Measurements from ENCODE around the gene P3R3URF.

The P3R3URF gene

DNA sequence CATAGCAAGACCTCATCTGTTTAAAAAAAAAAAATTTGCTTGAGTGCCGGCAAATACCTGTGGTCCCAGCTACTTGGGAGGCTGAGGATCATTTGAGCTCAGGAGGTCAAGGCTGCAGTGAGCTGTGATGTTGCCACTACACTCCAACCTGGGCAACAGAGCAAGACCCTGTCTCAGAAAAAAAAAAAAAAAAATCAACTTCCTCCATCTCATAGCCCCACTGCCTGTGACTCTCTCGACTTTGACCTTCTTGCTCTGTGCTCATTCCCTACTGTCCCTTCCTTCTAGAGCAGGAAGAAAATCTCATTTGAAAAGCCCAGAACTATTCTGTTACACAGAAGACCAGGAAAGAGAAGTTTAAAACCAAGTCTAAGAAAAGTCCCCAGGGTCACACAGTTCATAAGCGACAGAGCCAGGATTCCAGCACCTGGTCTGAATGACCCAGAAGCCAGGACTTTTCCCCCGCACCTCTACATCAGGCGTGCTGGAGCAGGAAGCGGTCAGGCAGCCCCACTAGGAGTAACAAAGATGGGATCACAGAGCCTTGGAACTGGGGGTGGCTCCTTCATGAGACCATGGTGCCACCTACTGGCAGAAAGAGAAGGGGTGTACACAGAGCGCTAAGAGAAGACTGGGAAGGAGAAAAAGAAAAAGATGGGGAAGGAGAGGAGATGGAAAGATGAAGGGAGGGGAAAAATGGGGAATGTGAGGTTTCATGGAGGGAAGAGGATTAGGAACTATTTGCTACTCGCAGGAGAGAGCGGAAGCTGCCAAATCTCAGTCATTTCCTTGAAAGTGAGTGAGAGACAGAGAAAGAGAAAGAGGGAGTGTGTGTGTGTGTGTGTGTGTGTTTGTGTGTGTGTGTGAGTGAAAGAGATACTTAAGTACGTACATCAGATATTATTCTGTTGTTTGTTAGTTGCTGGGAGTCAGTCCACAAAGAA lies 3.1 kb upstream of the P3R3URF start (continued):
- TF ChIP-seq ZNF133 (tag by site-specific recombination; IDR thresholded peaks at IDR 0.05) (no peak), ZNF138 (tag by site-specific recombination; IDR thresholded peaks at IDR 0.05; ENCODE audit: borderline replicate concordance) (no peak), ZNF366 (tag by site-specific recombination; conservative IDR thresholded peaks at IDR 0.05) (peak; percentile 99), ZNF146 (tag by site-specific recombination; IDR thresholded peaks at IDR 0.05) (no peak), ZBTB21 (tag by site-specific recombination; IDR thresholded peaks at IDR 0.05) (no peak), ZNF114 (tag by site-specific recombination; IDR thresholded peaks at IDR 0.05) (no peak), ZBTB7A (tag by site-specific recombination; IDR thresholded peaks at IDR 0.05; ENCODE audit: low read depth) (peak; percentile 71; the same call in 1 of the 2 replicates), ZNF239 (tag by site-specific recombination; IDR thresholded peaks at IDR 0.05) (no peak), HOXC10 (CRISPR knock-in tag; IDR thresholded peaks at IDR 0.05) (no peak), REPIN1 (tag by site-specific recombination; IDR thresholded peaks at IDR 0.05; ENCODE audit: low read depth) (no peak), TRIM28 (IDR thresholded peaks at IDR 0.05; ENCODE audit: borderline replicate concordance, low read length) (no peak), ZNF433 (tag by site-specific recombination; IDR thresholded peaks at IDR 0.05; ENCODE audit: low read depth) (no peak), ZNF514 (tag by site-specific recombination; IDR thresholded peaks at IDR 0.05) (no peak), ZFP41 (tag by site-specific recombination; IDR thresholded peaks at IDR 0.05; ENCODE audit: borderline replicate concordance) (no peak), ZNF777 (tag by site-specific recombination; IDR thresholded peaks at IDR 0.05; ENCODE audit: borderline replicate concordance) (no peak), ZNF629 (tag by site-specific recombination; IDR thresholded peaks at IDR 0.05) (no peak), ZBTB20 (tag by site-specific recombination; IDR thresholded peaks at IDR 0.05) (no peak), ZNF501 (tag by site-specific recombination; IDR thresholded peaks at IDR 0.05) (peak; percentile 78; the same call in 1 of the 2 replicates), ZNF121 (tag by site-specific recombination; IDR thresholded peaks at IDR 0.05) (peak; percentile 96), ZNF16 (tag by site-specific recombination; IDR thresholded peaks at IDR 0.05; ENCODE audit: low read depth) (no peak), ZNF830 (tag by site-specific recombination; IDR thresholded peaks at IDR 0.05; ENCODE audit: low read depth) (no peak), GLIS1 (tag by site-specific recombination; IDR thresholded peaks at IDR 0.05) (no peak; the same call in 1 of the 2 replicates), ZBTB8A (tag by site-specific recombination; IDR thresholded peaks at IDR 0.05) (no peak), ZNF600 (tag by site-specific recombination; IDR thresholded peaks at IDR 0.05) (peak; percentile 92), BCL11B (tag by site-specific recombination; IDR thresholded peaks at IDR 0.05; ENCODE audit: low read depth) (no peak), ZFP37 (tag by site-specific recombination; IDR thresholded peaks at IDR 0.05) (0 out of 2 replicates have a peak, but pooled peaks have one; percentile 75)
- TF ChIP-seq, protein P1, sequence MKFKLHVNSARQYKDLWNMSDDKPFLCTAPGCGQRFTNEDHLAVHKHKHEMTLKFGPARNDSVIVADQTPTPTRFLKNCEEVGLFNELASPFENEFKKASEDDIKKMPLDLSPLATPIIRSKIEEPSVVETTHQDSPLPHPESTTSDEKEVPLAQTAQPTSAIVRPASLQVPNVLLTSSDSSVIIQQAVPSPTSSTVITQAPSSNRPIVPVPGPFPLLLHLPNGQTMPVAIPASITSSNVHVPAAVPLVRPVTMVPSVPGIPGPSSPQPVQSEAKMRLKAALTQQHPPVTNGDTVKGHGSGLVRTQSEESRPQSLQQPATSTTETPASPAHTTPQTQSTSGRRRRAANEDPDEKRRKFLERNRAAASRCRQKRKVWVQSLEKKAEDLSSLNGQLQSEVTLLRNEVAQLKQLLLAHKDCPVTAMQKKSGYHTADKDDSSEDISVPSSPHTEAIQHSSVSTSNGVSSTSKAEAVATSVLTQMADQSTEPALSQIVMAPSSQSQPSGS (tag by site-specific recombination; IDR thresholded peaks at IDR 0.05; ENCODE audit: low read depth): no peak
- TF ChIP-seq, protein P2, sequence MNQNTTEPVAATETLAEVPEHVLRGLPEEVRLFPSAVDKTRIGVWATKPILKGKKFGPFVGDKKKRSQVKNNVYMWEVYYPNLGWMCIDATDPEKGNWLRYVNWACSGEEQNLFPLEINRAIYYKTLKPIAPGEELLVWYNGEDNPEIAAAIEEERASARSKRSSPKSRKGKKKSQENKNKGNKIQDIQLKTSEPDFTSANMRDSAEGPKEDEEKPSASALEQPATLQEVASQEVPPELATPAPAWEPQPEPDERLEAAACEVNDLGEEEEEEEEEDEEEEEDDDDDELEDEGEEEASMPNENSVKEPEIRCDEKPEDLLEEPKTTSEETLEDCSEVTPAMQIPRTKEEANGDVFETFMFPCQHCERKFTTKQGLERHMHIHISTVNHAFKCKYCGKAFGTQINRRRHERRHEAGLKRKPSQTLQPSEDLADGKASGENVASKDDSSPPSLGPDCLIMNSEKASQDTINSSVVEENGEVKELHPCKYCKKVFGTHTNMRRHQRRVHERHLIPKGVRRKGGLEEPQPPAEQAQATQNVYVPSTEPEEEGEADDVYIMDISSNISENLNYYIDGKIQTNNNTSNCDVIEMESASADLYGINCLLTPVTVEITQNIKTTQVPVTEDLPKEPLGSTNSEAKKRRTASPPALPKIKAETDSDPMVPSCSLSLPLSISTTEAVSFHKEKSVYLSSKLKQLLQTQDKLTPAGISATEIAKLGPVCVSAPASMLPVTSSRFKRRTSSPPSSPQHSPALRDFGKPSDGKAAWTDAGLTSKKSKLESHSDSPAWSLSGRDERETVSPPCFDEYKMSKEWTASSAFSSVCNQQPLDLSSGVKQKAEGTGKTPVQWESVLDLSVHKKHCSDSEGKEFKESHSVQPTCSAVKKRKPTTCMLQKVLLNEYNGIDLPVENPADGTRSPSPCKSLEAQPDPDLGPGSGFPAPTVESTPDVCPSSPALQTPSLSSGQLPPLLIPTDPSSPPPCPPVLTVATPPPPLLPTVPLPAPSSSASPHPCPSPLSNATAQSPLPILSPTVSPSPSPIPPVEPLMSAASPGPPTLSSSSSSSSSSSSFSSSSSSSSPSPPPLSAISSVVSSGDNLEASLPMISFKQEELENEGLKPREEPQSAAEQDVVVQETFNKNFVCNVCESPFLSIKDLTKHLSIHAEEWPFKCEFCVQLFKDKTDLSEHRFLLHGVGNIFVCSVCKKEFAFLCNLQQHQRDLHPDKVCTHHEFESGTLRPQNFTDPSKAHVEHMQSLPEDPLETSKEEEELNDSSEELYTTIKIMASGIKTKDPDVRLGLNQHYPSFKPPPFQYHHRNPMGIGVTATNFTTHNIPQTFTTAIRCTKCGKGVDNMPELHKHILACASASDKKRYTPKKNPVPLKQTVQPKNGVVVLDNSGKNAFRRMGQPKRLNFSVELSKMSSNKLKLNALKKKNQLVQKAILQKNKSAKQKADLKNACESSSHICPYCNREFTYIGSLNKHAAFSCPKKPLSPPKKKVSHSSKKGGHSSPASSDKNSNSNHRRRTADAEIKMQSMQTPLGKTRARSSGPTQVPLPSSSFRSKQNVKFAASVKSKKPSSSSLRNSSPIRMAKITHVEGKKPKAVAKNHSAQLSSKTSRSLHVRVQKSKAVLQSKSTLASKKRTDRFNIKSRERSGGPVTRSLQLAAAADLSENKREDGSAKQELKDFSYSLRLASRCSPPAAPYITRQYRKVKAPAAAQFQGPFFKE (tag by site-specific recombination; IDR thresholded peaks at IDR 0.05; ENCODE audit: borderline replicate concordance): no peak
- TF ChIP-seq, protein P3, sequence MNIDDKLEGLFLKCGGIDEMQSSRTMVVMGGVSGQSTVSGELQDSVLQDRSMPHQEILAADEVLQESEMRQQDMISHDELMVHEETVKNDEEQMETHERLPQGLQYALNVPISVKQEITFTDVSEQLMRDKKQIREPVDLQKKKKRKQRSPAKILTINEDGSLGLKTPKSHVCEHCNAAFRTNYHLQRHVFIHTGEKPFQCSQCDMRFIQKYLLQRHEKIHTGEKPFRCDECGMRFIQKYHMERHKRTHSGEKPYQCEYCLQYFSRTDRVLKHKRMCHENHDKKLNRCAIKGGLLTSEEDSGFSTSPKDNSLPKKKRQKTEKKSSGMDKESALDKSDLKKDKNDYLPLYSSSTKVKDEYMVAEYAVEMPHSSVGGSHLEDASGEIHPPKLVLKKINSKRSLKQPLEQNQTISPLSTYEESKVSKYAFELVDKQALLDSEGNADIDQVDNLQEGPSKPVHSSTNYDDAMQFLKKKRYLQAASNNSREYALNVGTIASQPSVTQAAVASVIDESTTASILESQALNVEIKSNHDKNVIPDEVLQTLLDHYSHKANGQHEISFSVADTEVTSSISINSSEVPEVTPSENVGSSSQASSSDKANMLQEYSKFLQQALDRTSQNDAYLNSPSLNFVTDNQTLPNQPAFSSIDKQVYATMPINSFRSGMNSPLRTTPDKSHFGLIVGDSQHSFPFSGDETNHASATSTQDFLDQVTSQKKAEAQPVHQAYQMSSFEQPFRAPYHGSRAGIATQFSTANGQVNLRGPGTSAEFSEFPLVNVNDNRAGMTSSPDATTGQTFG (tag by site-specific recombination; IDR thresholded peaks at IDR 0.05; ENCODE audit: borderline replicate concordance): no peak
- TF ChIP-seq, protein P4, sequence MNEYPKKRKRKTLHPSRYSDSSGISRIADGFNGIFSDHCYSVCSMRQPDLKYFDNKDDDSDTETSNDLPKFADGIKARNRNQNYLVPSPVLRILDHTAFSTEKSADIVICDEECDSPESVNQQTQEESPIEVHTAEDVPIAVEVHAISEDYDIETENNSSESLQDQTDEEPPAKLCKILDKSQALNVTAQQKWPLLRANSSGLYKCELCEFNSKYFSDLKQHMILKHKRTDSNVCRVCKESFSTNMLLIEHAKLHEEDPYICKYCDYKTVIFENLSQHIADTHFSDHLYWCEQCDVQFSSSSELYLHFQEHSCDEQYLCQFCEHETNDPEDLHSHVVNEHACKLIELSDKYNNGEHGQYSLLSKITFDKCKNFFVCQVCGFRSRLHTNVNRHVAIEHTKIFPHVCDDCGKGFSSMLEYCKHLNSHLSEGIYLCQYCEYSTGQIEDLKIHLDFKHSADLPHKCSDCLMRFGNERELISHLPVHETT (tag by site-specific recombination; IDR thresholded peaks at IDR 0.05): no peak
